Measurements from ENCODE around the gene ELOVL1. TPM values are rescaled to one million over a fixed set of nuclear protein-coding genes. Genes with fewer than 3 reads are reported as not detected.

The ELOVL1 gene
- total and polyA plus RNA-seq, 10 of the 15 experiments (the other 5 are each of a cell fraction or from before 2014, with no cell fraction given) = 58.5 to 139 (median 89.8) TPM

DNA sequence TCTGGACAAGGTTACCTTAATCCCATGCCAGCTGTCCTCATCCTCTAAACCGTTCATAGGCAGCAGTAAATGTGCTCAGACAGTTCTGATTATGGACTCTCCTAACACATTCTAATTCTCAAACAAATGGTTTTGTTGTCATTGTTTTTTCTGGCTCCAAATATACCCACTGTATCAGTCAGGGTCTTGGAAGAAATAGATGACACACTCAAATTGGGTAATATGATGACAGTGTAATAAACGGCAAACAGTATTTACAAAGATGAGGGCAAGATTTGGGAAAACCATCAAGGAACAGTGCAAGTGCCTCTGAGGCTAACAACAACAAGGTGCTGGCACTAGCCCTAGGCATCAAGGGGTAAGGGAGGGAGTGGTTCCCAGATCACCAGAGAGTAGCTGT is 13.3 kb downstream of the ELOVL1 start:
- CTCF ChIA-PET = interaction anchor here (1.1 to 1.6 kb wide), 5 partner anchors 10 to 127 kb away, joined by 3 to 5 read pairs (median 3); no protein-coding TSS in a partner anchor

More for the DNA sequence above, 13.3 kb downstream of the ELOVL1 start:
- intact Hi-C loops (cut with micrococcal nuclease; ENCODE audit: unreplicated experiment) = no loop called here
- WGBS (ENCODE audit: insufficient coverage, insufficient replicate concordance, low lambda C conversion rate, missing lambda C conversion rate) = 46% methylated on average over 2 of the region's 2 CpGs
- TF ChIP-seq ZNF217 (IDR thresholded peaks at IDR 0.05) (no peak), SIN3A (IDR thresholded peaks at IDR 0.05; ENCODE audit: low read depth, low read length) (no peak), RBBP5 (conservative IDR thresholded peaks at IDR 0.05) (no peak), TARDBP (IDR thresholded peaks at IDR 0.05; ENCODE audit: borderline replicate concordance) (no peak), POLR2AphosphoS2 (IDR thresholded peaks at IDR 0.05; ENCODE audit: low read depth, low read length) (no peak), YBX1 (IDR thresholded peaks at IDR 0.05) (no peak), RELB (IDR thresholded peaks at IDR 0.05; ENCODE audit: low read depth) (no peak), PML (IDR thresholded peaks at IDR 0.05; ENCODE audit: low read length) (no peak), MTA2 (IDR thresholded peaks at IDR 0.05; ENCODE audit: low read depth) (no peak), BACH1 (IDR thresholded peaks at IDR 0.05; ENCODE audit: borderline replicate concordance) (no peak)
- TF ChIP-seq, protein P1, sequence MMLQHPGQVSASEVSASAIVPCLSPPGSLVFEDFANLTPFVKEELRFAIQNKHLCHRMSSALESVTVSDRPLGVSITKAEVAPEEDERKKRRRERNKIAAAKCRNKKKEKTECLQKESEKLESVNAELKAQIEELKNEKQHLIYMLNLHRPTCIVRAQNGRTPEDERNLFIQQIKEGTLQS (IDR thresholded peaks at IDR 0.05; ENCODE audit: borderline replicate concordance, extremely low read depth, low read depth, low read length) = no peak
- TF ChIP-seq, protein P2, sequence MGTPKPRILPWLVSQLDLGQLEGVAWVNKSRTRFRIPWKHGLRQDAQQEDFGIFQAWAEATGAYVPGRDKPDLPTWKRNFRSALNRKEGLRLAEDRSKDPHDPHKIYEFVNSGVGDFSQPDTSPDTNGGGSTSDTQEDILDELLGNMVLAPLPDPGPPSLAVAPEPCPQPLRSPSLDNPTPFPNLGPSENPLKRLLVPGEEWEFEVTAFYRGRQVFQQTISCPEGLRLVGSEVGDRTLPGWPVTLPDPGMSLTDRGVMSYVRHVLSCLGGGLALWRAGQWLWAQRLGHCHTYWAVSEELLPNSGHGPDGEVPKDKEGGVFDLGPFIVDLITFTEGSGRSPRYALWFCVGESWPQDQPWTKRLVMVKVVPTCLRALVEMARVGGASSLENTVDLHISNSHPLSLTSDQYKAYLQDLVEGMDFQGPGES (IDR thresholded peaks at IDR 0.05) = no peak
- ChIA-PET POLR2A (no interaction called here), RAD21 (ENCODE audit: unreplicated experiment) (interaction anchor here (2.2 kb wide), 1 partner anchor 115 kb away, joined by 6 read pairs; no protein-coding TSS in a partner anchor), SMC1A (ENCODE audit: uncharacterized antibody, unreplicated experiment) (interaction anchor here (1.1 to 2.4 kb wide), 2 partner anchors 115 to 128 kb away, joined by 4 to 11 read pairs; no protein-coding TSS in a partner anchor)
- H3K27ac ChIP-seq (ENCODE audit: control insufficient read depth, insufficient read depth) = no peak overlapping the region
- peaks cover 12% of the 10 kb centered on the region for H3K79me2 ChIP-seq (ENCODE audit: control insufficient read depth, insufficient read depth, low read length)
- H3K4me1 ChIP-seq (ENCODE audit: control insufficient read depth, insufficient read depth, low read length) = no peaks in the 10 kb centered on the region
- DNase-seq (ENCODE audit: low read depth, low spot score) (no peak), FAIRE-seq (no peak), ATAC-seq (no peak)
- no peak overlapping the region for H2AFZ ChIP-seq (ENCODE audit: control insufficient read depth, low read depth, low read length)
- no peak overlapping the region for H3K4me2 ChIP-seq (ENCODE audit: control insufficient read depth, insufficient read depth)
- no peaks in the 10 kb centered on the region for H3K36me3 ChIP-seq (ENCODE audit: control insufficient read depth in 2 of 2, insufficient read depth in 2 of 2, low read length in 1 of 2)
- no peaks in the 10 kb centered on the region for H3K9me3 ChIP-seq (replicated peaks; ENCODE audit: control insufficient read depth, insufficient read depth, low read length)
- no peak overlapping the region for H3K4me3 ChIP-seq
- no peaks in the 10 kb centered on the region for H3K27me3 ChIP-seq (replicated peaks in 1 of 2; ENCODE audit: control insufficient read depth in 2 of 2, insufficient read depth in 2 of 2, low read length in 1 of 2)
- no TSS peak for BruUV-seq (replicated peaks)
- no peaks in the 10 kb centered on the region for H4K20me1 ChIP-seq (ENCODE audit: control insufficient read depth, insufficient read depth)
- in situ Hi-C loops (cut with MboI) = no loop called here
- no peak overlapping the region for H3K9ac ChIP-seq (ENCODE audit: control insufficient read depth, insufficient read depth, low read length)
